ENCODE measurements around the gene C2CD2L.
"Not testable (repeated sequence)": the region's sequence is repeated elsewhere in the genome, so short reads cannot be mapped to it uniquely, and the experiment has no call there.

The C2CD2L gene

GRCh38 chr11:119134389-119134978, 27.3 kb downstream of the C2CD2L start:
- Histone ChIP-seq H3K36me3 (ENCODE audit: control insufficient read depth, insufficient read depth, low read length) (peaks cover 51% of the 10 kb centered on the region), H3K27me3 (ENCODE audit: control insufficient read depth, insufficient read depth, low read length) (no peaks in the 10 kb centered on the region), H3K9ac (ENCODE audit: low read depth, low read length) (no peak overlapping the region), H3K4me3 (ENCODE audit: low read depth, low read length) (no peak overlapping the region), H3K9me3 (ENCODE audit: control insufficient read depth, insufficient read depth, low read length) (no peaks in the 10 kb centered on the region), H3K27ac (ENCODE audit: low read depth, low read length) (no peak overlapping the region), H3K4me1 (ENCODE audit: control insufficient read depth, insufficient read depth, low read length) (no peaks in the 10 kb centered on the region)

- not testable (repeated sequence) for H3K27ac ChIP-seq (ENCODE audit: low read depth, low read length); H3K4me1 ChIP-seq (ENCODE audit: control insufficient read depth, insufficient read depth, low read length); H3K36me3 ChIP-seq (ENCODE audit: control insufficient read depth, insufficient read depth, low read length); H3K9me3 ChIP-seq (ENCODE audit: control insufficient read depth, insufficient read depth, low read length); H3K4me3 ChIP-seq (ENCODE audit: low read depth, low read length); H3K27me3 ChIP-seq (ENCODE audit: control insufficient read depth, insufficient read depth, low read length); H3K9ac ChIP-seq (ENCODE audit: low read depth, low read length)
Measured at GRCh38 chr11:119139276-119139675, 32.1 kb downstream of the C2CD2L start.

GRCh38 chr11:119144825-119145486, 37.8 kb downstream of the C2CD2L start:
- no peak overlapping the region for H3K4me3 ChIP-seq (ENCODE audit: low read depth, low read length)
- H3K36me3 ChIP-seq (ENCODE audit: control insufficient read depth, insufficient read depth, low read length): no peaks in the 10 kb centered on the region
- H3K9me3 ChIP-seq (ENCODE audit: control insufficient read depth, insufficient read depth, low read length): no peaks in the 10 kb centered on the region
- no peak overlapping the region for H3K9ac ChIP-seq (ENCODE audit: low read depth, low read length)
- peaks cover 26% of the 10 kb centered on the region for H3K27me3 ChIP-seq (ENCODE audit: control insufficient read depth, insufficient read depth, low read length)
- H3K27ac ChIP-seq (ENCODE audit: low read depth, low read length): no peak overlapping the region
- peaks cover 6% of the 10 kb centered on the region; the same call in 1 of the 2 replicates for H3K4me1 ChIP-seq (ENCODE audit: control insufficient read depth, insufficient read depth, low read length)

- H3K27ac ChIP-seq (ENCODE audit: low read depth, low read length): no peak overlapping the region
- H3K4me3 ChIP-seq (ENCODE audit: low read depth, low read length): no peak overlapping the region
- no peak overlapping the region for H3K9ac ChIP-seq (ENCODE audit: low read depth, low read length)
- no peaks in the 10 kb centered on the region for H3K36me3 ChIP-seq (ENCODE audit: control insufficient read depth, insufficient read depth, low read length)
- peaks cover 32% of the 10 kb centered on the region for H3K27me3 ChIP-seq (ENCODE audit: control insufficient read depth, insufficient read depth, low read length)
- H3K9me3 ChIP-seq (ENCODE audit: control insufficient read depth, insufficient read depth, low read length): no peaks in the 10 kb centered on the region
- H3K4me1 ChIP-seq (ENCODE audit: control insufficient read depth, insufficient read depth, low read length): peaks cover 9% of the 10 kb centered on the region
Measured at GRCh38 chr11:119145551-119145950, 38.4 kb downstream of the C2CD2L start.

GRCh38 chr11:119147604-119148333, 40.6 kb downstream of the C2CD2L start:
- H3K9me3 ChIP-seq (ENCODE audit: control insufficient read depth, insufficient read depth, low read length): no peaks in the 10 kb centered on the region
- H3K27me3 ChIP-seq (ENCODE audit: control insufficient read depth, insufficient read depth, low read length): peaks cover 45% of the 10 kb centered on the region
- no peaks in the 10 kb centered on the region for H3K36me3 ChIP-seq (ENCODE audit: control insufficient read depth, insufficient read depth, low read length)
- H3K27ac ChIP-seq (ENCODE audit: low read depth, low read length): no peak overlapping the region
- H3K9ac ChIP-seq (ENCODE audit: low read depth, low read length): no peak overlapping the region
- peaks cover 9% of the 10 kb centered on the region for H3K4me1 ChIP-seq (ENCODE audit: control insufficient read depth, insufficient read depth, low read length)
- no peak overlapping the region for H3K4me3 ChIP-seq (ENCODE audit: low read depth, low read length)

- no peak overlapping the region for H3K9ac ChIP-seq (ENCODE audit: low read depth, low read length)
Measured at GRCh38 chr11:119148720-119149017, 41.5 kb downstream of the C2CD2L start.

GRCh38 chr11:119149018-119149785, 42.1 kb downstream of the C2CD2L start, which contains the start of gene ABCG4:
ABCG4 (plus strand) TSS chr11:119149052; CDS start chr11:119149966, 914 bp downstream.
- H3K9me3 ChIP-seq (ENCODE audit: control insufficient read depth, insufficient read depth, low read length): no peaks in the 10 kb centered on the region
- H3K36me3 ChIP-seq (ENCODE audit: control insufficient read depth, insufficient read depth, low read length): no peaks in the 10 kb centered on the region
- no peak within 1 kb of the TSS for H3K27ac ChIP-seq (ENCODE audit: low read depth, low read length)
- peak within 1 kb of the TSS; percentile 66 for H3K4me3 ChIP-seq (ENCODE audit: low read depth, low read length)
- H3K27me3 ChIP-seq (ENCODE audit: control insufficient read depth, insufficient read depth, low read length): peaks cover 45% of the 10 kb centered on the region
- H3K9ac ChIP-seq (ENCODE audit: low read depth, low read length): no peak within 1 kb of the TSS
- peaks cover 9% of the 10 kb centered on the region for H3K4me1 ChIP-seq (ENCODE audit: control insufficient read depth, insufficient read depth, low read length)

More at GRCh38 chr11:119148720-119149017, 41.5 kb downstream of the C2CD2L start:
- Histone ChIP-seq H3K27ac (ENCODE audit: low read depth, low read length) (no peak overlapping the region), H3K27me3 (ENCODE audit: control insufficient read depth, insufficient read depth, low read length) (peaks cover 45% of the 10 kb centered on the region), H3K4me1 (ENCODE audit: control insufficient read depth, insufficient read depth, low read length) (peaks cover 9% of the 10 kb centered on the region), H3K9me3 (ENCODE audit: control insufficient read depth, insufficient read depth, low read length) (no peaks in the 10 kb centered on the region), H3K36me3 (ENCODE audit: control insufficient read depth, insufficient read depth, low read length) (no peaks in the 10 kb centered on the region), H3K4me3 (ENCODE audit: low read depth, low read length) (peak overlapping the region; percentile 66)

GRCh38 chr11:119149786-119150275, 42.7 kb downstream of the C2CD2L start:
- H3K4me3 ChIP-seq (ENCODE audit: low read depth, low read length): peak overlapping the region; percentile 66
- H3K9me3 ChIP-seq (ENCODE audit: control insufficient read depth, insufficient read depth, low read length): no peaks in the 10 kb centered on the region
- peaks cover 9% of the 10 kb centered on the region for H3K4me1 ChIP-seq (ENCODE audit: control insufficient read depth, insufficient read depth, low read length)
- peaks cover 45% of the 10 kb centered on the region for H3K27me3 ChIP-seq (ENCODE audit: control insufficient read depth, insufficient read depth, low read length)
- no peak overlapping the region for H3K9ac ChIP-seq (ENCODE audit: low read depth, low read length)
- H3K36me3 ChIP-seq (ENCODE audit: control insufficient read depth, insufficient read depth, low read length): no peaks in the 10 kb centered on the region
- H3K27ac ChIP-seq (ENCODE audit: low read depth, low read length): no peak overlapping the region

GRCh38 chr11:119152043-119152442, 44.9 kb downstream of the C2CD2L start:
- no peaks in the 10 kb centered on the region for H3K9me3 ChIP-seq (ENCODE audit: control insufficient read depth, insufficient read depth, low read length)
- peaks cover 41% of the 10 kb centered on the region for H3K27me3 ChIP-seq (ENCODE audit: control insufficient read depth, insufficient read depth, low read length)
- H3K9ac ChIP-seq (ENCODE audit: low read depth, low read length): no peak overlapping the region
- no peaks in the 10 kb centered on the region for H3K36me3 ChIP-seq (ENCODE audit: control insufficient read depth, insufficient read depth, low read length)
- no peak overlapping the region for H3K4me3 ChIP-seq (ENCODE audit: low read depth, low read length)
- H3K4me1 ChIP-seq (ENCODE audit: control insufficient read depth, insufficient read depth, low read length): peaks cover 9% of the 10 kb centered on the region
- H3K27ac ChIP-seq (ENCODE audit: low read depth, low read length): no peak overlapping the region

GRCh38 chr11:119152604-119153003, 45.5 kb downstream of the C2CD2L start:
- Histone ChIP-seq H3K9ac (ENCODE audit: low read depth, low read length) (no peak overlapping the region), H3K27ac (ENCODE audit: low read depth, low read length) (no peak overlapping the region), H3K36me3 (ENCODE audit: control insufficient read depth, insufficient read depth, low read length) (no peaks in the 10 kb centered on the region), H3K27me3 (ENCODE audit: control insufficient read depth, insufficient read depth, low read length) (peaks cover 36% of the 10 kb centered on the region), H3K9me3 (ENCODE audit: control insufficient read depth, insufficient read depth, low read length) (no peaks in the 10 kb centered on the region), H3K4me1 (ENCODE audit: control insufficient read depth, insufficient read depth, low read length) (peaks cover 9% of the 10 kb centered on the region), H3K4me3 (ENCODE audit: low read depth, low read length) (no peak overlapping the region)
